ENCODE data around the gene IL17RD. TPM values are rescaled to one million over a fixed set of nuclear protein-coding genes. Genes with fewer than 3 reads are reported as not detected.
A peak's percentile ranks its signal among the peaks of the same experiment; 100 is the strongest.
"Not testable (repeated sequence)": the region's sequence is repeated elsewhere in the genome, so short reads cannot be mapped to it uniquely, and the experiment has no call there.

The IL17RD gene
- total RNA-seq, 2 donors from 2014 or later, result 0.28 TPM; not detected in 1

GRCh38 chr3:57087361-57088092 is 77.6 kb downstream of the IL17RD start:
- ATAC-seq, result no peak
- no peak for DNase-seq (ENCODE audit: low spot score)
- H3K9me3 Mint-ChIP-seq, result no peaks in the 10 kb centered on the region
- H3K36me3 Mint-ChIP-seq, result no peaks in the 10 kb centered on the region
- peaks cover 6 to 7% of the 10 kb centered on the region in 2 donors for H3K27me3 Mint-ChIP-seq
- no peak overlapping the region for H3K27ac Mint-ChIP-seq
- no peak overlapping the region for H3K4me3 Mint-ChIP-seq
- H3K4me1 Mint-ChIP-seq (ENCODE audit: low read depth in 2 of 2), result no peaks in the 10 kb centered on the region

GRCh38 chr3:57086201-57086600 is 79.0 kb downstream of the IL17RD start:
- H3K9me3 Mint-ChIP-seq, result no peaks in the 10 kb centered on the region
- ATAC-seq, result no peak

GRCh38 chr3:57085211-57085610 is 79.9 kb downstream of the IL17RD start:
- H3K4me3 Mint-ChIP-seq, result no peak overlapping the region
- no peaks in the 10 kb centered on the region for H3K4me1 Mint-ChIP-seq (ENCODE audit: low read depth in 2 of 2)
- no peaks in the 10 kb centered on the region for H3K9me3 Mint-ChIP-seq
- peaks cover 14 to 18% of the 10 kb centered on the region in 2 donors for H3K27me3 Mint-ChIP-seq
- ATAC-seq (no peak), DNase-seq (ENCODE audit: low spot score) (no peak)
- H3K27ac Mint-ChIP-seq, result no peak overlapping the region
- H3K36me3 Mint-ChIP-seq, result no peaks in the 10 kb centered on the region

More at GRCh38 chr3:57086201-57086600, 79.0 kb downstream of the IL17RD start:
- peaks cover 7 to 8% of the 10 kb centered on the region in 2 donors for H3K27me3 Mint-ChIP-seq
- no peak overlapping the region for H3K27ac Mint-ChIP-seq
- H3K36me3 Mint-ChIP-seq, result no peaks in the 10 kb centered on the region
- no peak for DNase-seq (ENCODE audit: low spot score)
- H3K4me3 Mint-ChIP-seq, result no peak overlapping the region
- H3K4me1 Mint-ChIP-seq (ENCODE audit: low read depth in 2 of 2), result no peaks in the 10 kb centered on the region

GRCh38 chr3:57083266-57083995 is 81.7 kb downstream of the IL17RD start:
- not testable (repeated sequence) for DNase-seq (ENCODE audit: low spot score); H3K4me3 Mint-ChIP-seq; H3K9me3 Mint-ChIP-seq; H3K27ac Mint-ChIP-seq; H3K4me1 Mint-ChIP-seq (ENCODE audit: low read depth in 2 of 2); H3K36me3 Mint-ChIP-seq
- H3K27me3 Mint-ChIP-seq, result peaks cover 11 to 14% of the 10 kb centered on the region in 2 donors
- peak in 1 of 2 donors; percentile 67 for ATAC-seq

GRCh38 chr3:57082481-57082880 is 82.7 kb downstream of the IL17RD start:
- Mint-ChIP-seq H3K4me1 (ENCODE audit: low read depth in 2 of 2) (no peaks in the 10 kb centered on the region), H3K9me3 (no peaks in the 10 kb centered on the region), H3K36me3 (no peaks in the 10 kb centered on the region), H3K4me3 (no peak overlapping the region), H3K27me3 (peaks cover 16 to 18% of the 10 kb centered on the region in 2 donors), H3K27ac (no peak overlapping the region)
- ATAC-seq (no peak), DNase-seq (ENCODE audit: low spot score) (no peak)

GRCh38 chr3:57081173-57081572 is 84.0 kb downstream of the IL17RD start:
- no peaks in the 10 kb centered on the region for H3K9me3 Mint-ChIP-seq
- ATAC-seq (no peak), DNase-seq (ENCODE audit: low spot score) (no peak)
- no peaks in the 10 kb centered on the region for H3K4me1 Mint-ChIP-seq (ENCODE audit: low read depth in 2 of 2)
- H3K36me3 Mint-ChIP-seq, result no peaks in the 10 kb centered on the region
- no peak overlapping the region for H3K4me3 Mint-ChIP-seq
- H3K27ac Mint-ChIP-seq, result no peak overlapping the region
- peaks cover 29 to 30% of the 10 kb centered on the region in 2 donors for H3K27me3 Mint-ChIP-seq

- peaks cover 31 to 35% of the 10 kb centered on the region in 2 donors for H3K27me3 Mint-ChIP-seq
- no peaks in the 10 kb centered on the region for H3K4me1 Mint-ChIP-seq (ENCODE audit: low read depth in 2 of 2)
- peak overlapping the region; percentile 34 for H3K4me3 Mint-ChIP-seq
- no peak overlapping the region for H3K27ac Mint-ChIP-seq
- H3K9me3 Mint-ChIP-seq, result no peaks in the 10 kb centered on the region
- H3K36me3 Mint-ChIP-seq, result no peaks in the 10 kb centered on the region
- DNase-seq (ENCODE audit: low spot score), result no peak
- no peak for ATAC-seq
These were observed 85.0 kb downstream of the IL17RD start for GRCh38 chr3:57080171-57080570.

GRCh38 chr3:57079474-57079831 is 85.7 kb downstream of the IL17RD start:
- ATAC-seq, result no peak
- Mint-ChIP-seq H3K9me3 (no peaks in the 10 kb centered on the region), H3K27ac (no peak overlapping the region), H3K36me3 (no peaks in the 10 kb centered on the region), H3K4me3 (no peak overlapping the region), H3K4me1 (ENCODE audit: low read depth in 2 of 2) (no peaks in the 10 kb centered on the region), H3K27me3 (peaks cover 35 to 42% of the 10 kb centered on the region in 2 donors)
- no peak for DNase-seq (ENCODE audit: low spot score)

GRCh38 chr3:57078635-57079473 is 86.3 kb downstream of the IL17RD start:
- H3K4me1 Mint-ChIP-seq (ENCODE audit: low read depth in 2 of 2), result no peaks in the 10 kb centered on the region
- no peak overlapping the region for H3K27ac Mint-ChIP-seq
- H3K4me3 Mint-ChIP-seq, result peak overlapping the region; percentile 49
- no peaks in the 10 kb centered on the region for H3K9me3 Mint-ChIP-seq
- no peaks in the 10 kb centered on the region for H3K36me3 Mint-ChIP-seq
- H3K27me3 Mint-ChIP-seq, result peaks cover 36 to 48% of the 10 kb centered on the region in 2 donors
- ATAC-seq, result peak; percentile 56 to 71
- DNase-seq (ENCODE audit: low spot score), result no peak

- Mint-ChIP-seq H3K27ac (no peak overlapping the region), H3K4me1 (ENCODE audit: low read depth in 2 of 2) (no peaks in the 10 kb centered on the region), H3K4me3 (peak overlapping the region; percentile 36), H3K36me3 (no peaks in the 10 kb centered on the region), H3K9me3 (no peaks in the 10 kb centered on the region), H3K27me3 (peaks cover 36 to 48% of the 10 kb centered on the region in 2 donors)
- no peak for DNase-seq (ENCODE audit: low spot score)
- peak in 1 of 2 donors; percentile 34 for ATAC-seq
These were observed 86.9 kb downstream of the IL17RD start for GRCh38 chr3:57078344-57078634.

GRCh38 chr3:57077630-57078343 is 87.4 kb downstream of the IL17RD start:
- Mint-ChIP-seq H3K27me3 (peaks cover 36 to 48% of the 10 kb centered on the region in 2 donors), H3K9me3 (no peaks in the 10 kb centered on the region), H3K4me3 (peak overlapping the region; percentile 36), H3K36me3 (no peaks in the 10 kb centered on the region), H3K4me1 (ENCODE audit: low read depth in 2 of 2) (no peaks in the 10 kb centered on the region), H3K27ac (no peak overlapping the region)
- ATAC-seq, result no peak
- no peak for DNase-seq (ENCODE audit: low spot score)

- H3K27ac Mint-ChIP-seq, result no peak overlapping the region
- no peak for ATAC-seq
- peaks cover 36 to 48% of the 10 kb centered on the region in 2 donors for H3K27me3 Mint-ChIP-seq
- H3K4me1 Mint-ChIP-seq (ENCODE audit: low read depth in 2 of 2), result no peaks in the 10 kb centered on the region
- DNase-seq (ENCODE audit: low spot score), result no peak
- no peaks in the 10 kb centered on the region for H3K36me3 Mint-ChIP-seq
- no peaks in the 10 kb centered on the region for H3K9me3 Mint-ChIP-seq
- no peak overlapping the region for H3K4me3 Mint-ChIP-seq
These were observed 88.7 kb downstream of the IL17RD start for GRCh38 chr3:57076422-57076951.

- H3K4me3 Mint-ChIP-seq, result no peak overlapping the region
- no peaks in the 10 kb centered on the region for H3K36me3 Mint-ChIP-seq
These were observed 91.0 kb downstream of the IL17RD start for GRCh38 chr3:57074135-57074534.

More at GRCh38 chr3:57074135-57074534, 91.0 kb downstream of the IL17RD start:
- ATAC-seq, result peak in 1 of 2 donors; percentile 32
- Mint-ChIP-seq H3K27ac (no peak overlapping the region), H3K9me3 (no peaks in the 10 kb centered on the region), H3K27me3 (peaks cover 29 to 34% of the 10 kb centered on the region in 2 donors), H3K4me1 (ENCODE audit: low read depth in 2 of 2) (peaks cover 2% of the 10 kb centered on the region in 2 donors)
- DNase-seq (ENCODE audit: low spot score), result no peak
